ENCODE data around the gene ASPA. TPM values are rescaled to one million over a fixed set of nuclear protein-coding genes. Genes with fewer than 3 reads are reported as not detected.

The ASPA gene
- total RNA-seq, 1 experiment from 2014 or later, result not detected

DNA sequence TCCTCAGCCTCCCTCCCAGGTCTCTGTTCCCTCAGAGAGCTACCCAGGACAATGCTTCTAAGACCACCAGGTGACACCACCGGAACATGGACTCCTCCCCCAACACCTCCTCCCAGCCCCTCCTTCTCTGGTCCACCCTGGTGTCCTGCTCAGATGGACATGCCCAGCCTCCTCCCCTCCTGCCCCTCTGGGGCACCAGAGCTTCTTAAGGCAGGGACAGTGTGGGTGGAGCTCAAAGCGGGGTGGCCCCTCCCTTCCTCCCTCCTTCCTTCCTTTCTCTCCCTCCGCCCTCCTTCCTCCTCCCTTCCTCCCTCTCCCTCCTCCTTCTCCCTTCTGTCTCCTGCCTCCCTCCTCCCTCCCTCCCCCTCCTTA lies 59.1 kb downstream of the ASPA start:
- peak; percentile 70 for DNase-seq (ENCODE audit: low read depth)

DNA sequence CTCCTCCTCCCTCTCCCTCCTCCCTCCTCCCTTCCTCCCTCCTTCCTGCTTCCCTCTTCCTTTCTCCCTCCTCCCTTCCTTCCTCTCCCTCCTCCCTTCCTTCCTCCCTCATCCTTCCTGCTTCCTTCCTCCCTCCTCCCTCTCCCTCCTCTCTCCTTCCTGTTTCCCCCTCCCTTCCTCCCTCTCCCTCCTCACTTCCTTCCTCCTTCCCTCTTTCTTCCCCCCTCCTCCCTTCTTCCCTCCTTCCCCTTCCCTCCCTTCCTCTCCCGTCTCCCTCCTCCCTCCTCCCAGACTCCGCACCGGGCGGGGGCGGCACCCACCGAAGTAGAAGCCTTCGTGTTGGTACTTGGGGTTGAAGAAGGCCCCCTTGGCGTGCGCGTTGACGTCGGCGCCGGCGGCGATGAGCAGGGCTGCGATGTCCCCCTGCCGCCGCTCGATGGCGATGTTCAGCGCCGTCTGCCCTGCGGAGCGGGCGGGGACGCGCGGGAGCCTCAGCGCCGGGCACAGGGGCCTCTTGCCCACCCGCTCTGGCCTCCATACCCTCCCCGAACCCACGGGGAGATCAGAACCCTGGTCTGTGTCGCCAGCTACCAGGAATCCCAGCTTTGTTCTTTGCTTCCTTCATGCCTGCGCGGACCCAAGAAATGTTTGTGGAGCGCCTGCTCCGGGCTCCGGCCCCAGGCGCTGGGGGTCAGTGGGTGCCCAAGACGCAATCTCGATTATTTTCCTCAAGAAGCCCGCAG lies 59.6 kb downstream of the ASPA start:
- peak; percentile 90 for DNase-seq (ENCODE audit: low read depth)

DNA sequence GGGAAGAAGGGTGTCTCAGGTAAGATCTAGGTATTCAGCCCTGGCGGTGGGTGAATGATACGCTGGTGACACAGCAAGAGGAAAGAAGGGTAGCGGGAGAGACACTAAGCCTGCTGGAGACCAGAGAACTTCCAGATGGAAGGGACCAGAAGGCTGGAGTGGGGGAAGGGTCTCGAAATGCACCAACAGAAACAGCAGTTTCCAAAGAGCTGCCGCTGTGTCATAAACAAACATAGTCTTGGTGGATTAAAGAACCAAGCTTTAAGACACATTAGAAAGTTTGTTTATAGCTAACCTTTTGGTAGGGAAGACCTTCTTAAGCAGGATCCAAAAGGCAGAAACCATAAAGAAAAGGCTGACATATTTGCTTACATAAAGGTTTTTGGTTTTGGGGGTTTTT lies 60.9 kb downstream of the ASPA start:
- no peak for DNase-seq (ENCODE audit: low read depth)

DNA sequence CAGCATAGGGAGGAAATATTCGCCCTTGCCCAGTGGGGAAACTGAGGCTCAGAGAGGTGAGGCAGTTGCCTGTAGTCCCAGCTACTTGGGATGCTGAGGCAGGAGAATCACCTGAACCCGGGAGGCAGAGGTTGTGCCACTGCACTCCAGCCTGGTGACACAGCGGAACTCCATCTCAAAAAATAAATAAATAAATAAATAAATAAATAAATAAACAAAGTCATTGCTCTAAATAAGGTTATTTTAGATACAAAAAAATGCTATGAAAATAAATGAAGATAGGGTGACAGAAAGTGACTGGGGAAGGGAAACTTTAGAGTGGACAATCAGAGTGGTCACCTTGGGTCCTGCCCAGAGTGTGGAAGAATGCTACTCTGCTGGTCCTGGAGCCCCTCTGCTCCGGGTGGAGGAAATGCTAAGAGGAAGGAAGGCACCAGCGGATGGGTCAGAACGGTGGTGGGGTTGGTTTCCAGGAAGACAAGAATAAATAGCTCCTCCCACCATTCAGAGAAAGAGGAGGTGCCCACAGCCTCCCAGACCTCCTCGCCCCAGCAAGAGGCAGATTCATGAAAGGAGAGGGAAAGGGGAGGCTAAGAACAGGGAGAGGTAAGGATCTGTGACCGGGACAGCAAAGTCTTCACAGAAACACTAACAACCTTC lies 64.2 kb downstream of the ASPA start:
- DNase-seq (ENCODE audit: low read depth), result no peak

DNA sequence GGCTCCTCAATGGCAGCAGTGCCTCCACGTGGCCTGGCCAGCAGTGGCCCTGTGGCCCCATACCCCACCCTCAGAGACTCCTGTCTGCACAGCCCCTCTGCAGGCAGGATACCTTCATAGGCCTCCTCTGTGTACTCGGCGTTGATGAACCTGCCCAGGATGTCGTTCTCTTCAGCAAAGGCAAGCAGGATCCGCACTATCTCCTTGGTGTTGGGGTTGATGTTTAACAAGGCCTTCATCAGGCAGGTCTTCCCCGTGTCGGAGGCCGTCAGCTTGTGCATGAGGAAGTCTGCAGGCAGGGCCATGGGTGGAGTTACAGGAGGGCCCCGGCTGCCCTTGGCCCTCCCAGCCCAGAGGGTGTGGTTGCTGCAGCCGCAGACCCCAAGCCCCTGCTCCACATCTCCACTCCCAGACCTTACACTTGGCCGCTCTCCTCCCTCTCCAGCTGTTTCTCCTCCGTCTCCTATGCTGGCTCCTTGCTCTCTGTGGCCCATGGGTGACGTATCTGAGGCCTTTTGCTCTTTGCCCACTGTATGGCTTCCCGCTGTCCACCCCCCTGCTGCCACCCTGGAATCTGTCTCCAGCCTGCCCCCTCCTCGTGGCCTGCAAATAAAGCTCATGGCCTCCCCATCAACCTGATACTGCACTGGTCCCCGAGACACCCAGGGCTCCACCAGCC lies 66.8 kb downstream of the ASPA start:
- DNase-seq (ENCODE audit: low read depth), result no peak

DNA sequence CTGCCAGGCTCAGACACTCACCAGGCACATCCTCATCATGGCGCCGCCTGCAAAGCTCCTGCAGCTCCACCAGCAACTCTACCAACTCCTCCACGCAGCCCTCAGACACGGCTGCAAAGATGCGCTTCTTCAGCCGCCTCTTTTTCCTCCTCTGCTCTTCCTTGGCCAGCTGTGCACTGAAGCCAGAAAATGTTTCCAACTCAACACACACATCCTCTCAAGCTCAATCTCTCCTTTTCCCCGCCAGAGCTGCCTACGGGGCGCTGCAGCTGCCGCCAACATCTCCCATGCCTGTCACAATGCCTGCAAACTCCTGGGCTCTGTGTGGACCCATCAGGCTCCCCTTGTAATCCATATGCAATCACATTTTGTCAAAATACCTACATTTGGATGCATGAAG lies 67.7 kb downstream of the ASPA start:
- DNase-seq (ENCODE audit: low read depth), result no peak

DNA sequence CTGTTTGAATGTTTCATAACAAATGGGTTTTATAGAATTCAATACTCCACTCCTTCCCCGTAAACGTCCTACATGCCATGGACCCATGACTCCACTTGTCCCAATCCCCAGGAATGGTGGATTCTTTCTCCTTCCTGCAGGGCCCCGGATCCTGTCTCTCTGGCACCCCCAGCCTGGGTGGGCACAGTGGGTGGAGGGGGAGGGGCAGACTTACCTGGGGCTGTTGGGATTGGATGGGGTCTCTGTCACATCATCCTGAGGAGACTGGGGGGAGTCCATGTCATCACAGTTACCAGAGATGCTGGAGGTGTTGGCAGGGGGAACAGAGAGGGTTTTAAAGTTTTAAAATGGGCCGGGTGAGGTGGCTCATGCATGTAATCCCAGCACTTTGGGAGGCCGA lies 68.6 kb downstream of the ASPA start:
- no peak for DNase-seq (ENCODE audit: low read depth)

DNA sequence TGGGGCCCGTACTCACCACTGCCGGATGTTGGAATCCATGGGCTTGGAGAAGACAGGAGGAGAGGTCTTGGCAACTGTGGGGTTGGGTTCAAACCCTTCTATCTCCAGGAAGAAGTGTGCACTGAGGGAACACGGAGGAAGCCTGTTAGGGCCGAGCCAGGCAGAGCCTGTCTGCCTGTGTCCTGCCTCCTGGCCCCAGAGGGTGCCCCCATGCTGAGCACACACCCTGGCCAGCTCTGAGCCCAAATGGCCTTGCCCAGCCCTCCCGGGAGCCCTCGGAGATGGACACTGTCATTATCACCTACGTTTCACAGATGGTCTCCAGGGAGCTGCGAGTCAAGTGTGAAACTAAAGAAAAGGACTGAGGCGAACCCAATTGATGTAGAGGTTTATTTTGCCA lies 69.4 kb downstream of the ASPA start:
- DNase-seq (ENCODE audit: low read depth), result no peak

DNA sequence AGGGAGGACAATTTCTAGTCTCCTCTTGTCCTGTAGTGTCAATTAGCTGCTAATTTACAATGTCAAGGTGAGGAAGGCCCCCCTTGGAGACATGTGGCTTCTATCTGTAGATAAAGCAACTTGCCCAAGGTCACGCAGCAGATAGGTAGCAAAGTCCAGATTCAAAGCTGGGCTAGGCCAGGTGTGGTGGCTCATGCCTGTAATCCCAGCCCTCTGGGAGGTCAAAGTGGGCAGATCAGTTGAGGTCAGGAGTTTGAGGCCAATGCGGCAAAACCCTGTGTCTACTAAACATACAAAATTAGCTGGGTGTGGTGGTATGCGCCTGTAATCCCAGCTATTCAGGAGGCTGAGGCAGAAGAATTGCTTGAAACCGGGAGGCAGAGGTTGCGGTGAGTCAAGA lies 70.7 kb downstream of the ASPA start:
- no peak for DNase-seq (ENCODE audit: low read depth)

DNA sequence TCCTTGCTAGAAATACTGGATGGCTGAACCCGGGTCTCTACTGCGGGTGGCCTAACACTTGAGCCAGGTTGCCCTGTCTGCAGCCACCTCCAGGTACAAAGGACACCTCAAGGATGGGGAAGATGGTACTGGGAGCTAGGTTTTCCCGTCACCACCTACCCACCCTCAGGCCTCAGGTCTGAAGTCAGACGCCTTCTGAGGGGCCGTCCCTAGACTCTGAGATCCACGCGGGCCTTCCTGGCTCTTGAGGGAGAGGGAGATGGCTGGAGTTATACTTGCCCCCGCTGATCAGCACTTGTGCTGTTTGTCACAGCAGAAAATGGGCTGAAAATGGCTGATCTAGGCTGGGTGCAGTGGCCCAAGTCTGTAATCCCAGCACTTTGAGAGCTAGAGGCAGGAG lies 71.2 kb downstream of the ASPA start:
- no peak for DNase-seq (ENCODE audit: low read depth)

DNA sequence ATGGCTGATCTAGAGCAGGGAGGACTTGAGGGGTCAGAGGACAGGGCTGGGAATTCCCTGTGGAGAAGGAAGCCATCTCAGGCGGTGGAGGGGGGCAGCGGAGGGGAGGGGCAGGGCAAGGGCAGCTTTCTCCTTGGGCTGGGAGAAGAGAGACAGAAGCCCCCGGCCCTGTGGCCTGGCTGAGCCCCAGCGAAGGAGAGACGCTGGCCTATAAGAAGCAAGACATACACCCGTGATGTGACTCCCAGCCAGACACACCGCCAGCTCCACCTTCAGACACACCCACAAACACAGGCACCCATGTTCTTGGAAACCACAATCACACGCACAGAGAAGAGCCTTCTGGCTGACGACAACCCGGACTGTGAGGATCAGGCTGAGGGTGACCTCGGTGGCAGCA lies 71.8 kb downstream of the ASPA start:
- no peak for DNase-seq (ENCODE audit: low read depth)

DNA sequence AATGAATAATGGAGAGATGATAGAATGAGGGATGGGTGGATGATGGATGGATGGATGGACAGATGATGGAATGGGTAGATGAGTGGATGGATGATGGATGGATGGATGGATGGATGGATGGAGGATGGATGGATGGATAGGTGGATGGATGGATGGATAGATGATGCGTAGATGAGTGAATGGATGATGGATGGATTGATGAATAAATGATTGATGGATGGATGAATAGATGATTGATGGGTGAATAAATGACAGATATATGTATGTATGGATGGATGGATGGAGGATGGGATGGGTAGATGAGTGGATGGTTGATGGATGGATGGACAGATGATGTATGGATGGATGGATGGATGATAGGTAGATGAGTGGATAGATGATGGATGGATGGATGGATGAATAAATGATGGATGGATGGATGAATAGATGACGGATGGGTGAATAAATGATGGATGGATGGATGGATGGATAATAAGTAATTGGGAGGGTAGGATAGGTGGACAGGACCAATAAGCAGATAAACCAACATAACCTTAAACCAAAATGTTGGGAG lies 73.9 kb downstream of the ASPA start:
- DNase-seq (ENCODE audit: low read depth), result no peak

DNA sequence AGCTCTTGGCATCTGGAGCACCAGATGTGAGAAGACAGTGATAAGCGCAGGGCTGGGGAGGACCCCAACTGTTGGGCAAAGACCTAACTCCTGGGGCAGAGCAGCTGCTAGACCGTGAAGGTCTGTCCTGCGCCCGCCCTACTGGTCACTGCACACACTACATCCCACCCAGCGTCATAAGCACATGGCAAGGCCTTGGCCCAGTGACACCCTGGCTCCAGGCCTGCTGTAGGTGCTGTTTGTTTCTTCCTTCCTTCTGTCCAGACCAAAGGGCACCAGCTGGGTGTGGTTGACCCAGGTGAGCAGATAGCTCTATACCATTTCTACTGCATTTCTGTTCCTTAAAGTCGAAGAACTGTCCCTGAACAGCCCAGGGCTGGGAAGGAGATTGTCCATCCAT lies 75.4 kb downstream of the ASPA start:
- DNase-seq (ENCODE audit: low read depth), result no peak

DNA sequence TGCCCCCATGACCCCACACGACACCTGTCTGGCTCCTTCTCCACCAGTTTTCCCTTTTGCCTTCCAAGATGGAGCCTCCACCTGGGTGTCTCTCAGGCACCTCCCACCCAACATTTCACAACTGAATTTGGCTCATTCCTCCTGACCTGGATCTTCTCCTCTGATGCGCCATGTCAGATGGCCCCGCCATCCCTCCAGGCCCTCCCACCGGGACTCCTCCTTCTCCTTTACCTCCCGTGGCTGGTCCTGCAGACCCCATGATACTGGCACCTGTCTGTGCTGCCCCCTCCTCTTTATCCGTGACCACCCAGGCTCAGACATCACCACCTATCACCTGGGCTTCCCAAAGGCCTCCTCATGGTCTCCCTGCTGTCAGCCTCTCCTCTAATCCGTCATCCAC lies 77.1 kb downstream of the ASPA start:
- DNase-seq (ENCODE audit: low read depth), result no peak

Other genes with a start within 250 kb of the ASPA start
- gene OR3A1, start 177.6 kb upstream of the ASPA start, total RNA-seq (2014; rRNA removed; shearing (Covaris generic)), result not detected in 2 replicates
- not detected in 2 replicates for gene OR3A2, start 89.7 kb upstream of the ASPA start, total RNA-seq (2014; rRNA removed; shearing (Covaris generic))
- gene OR1E1, start 77.6 kb upstream of the ASPA start, total RNA-seq (2014; rRNA removed; shearing (Covaris generic)), result not detected in 2 replicates
- gene OR3A3, start 64.6 kb upstream of the ASPA start, total RNA-seq (2014; rRNA removed; shearing (Covaris generic)), result 0.23 TPM in 1 of 2 replicates, not detected in the other
- gene OR1E2, start 42.2 kb upstream of the ASPA start, total RNA-seq (2014; rRNA removed; shearing (Covaris generic)), result not detected in 2 replicates
- gene SPATA22, start 4.2 kb upstream of the ASPA start, total RNA-seq (2014; rRNA removed; shearing (Covaris generic)), result not detected in 2 replicates
- 0.42 and 0.97 TPM in 2 replicates for gene TRPV3, start 81.8 kb downstream of the ASPA start, total RNA-seq (2014; rRNA removed; shearing (Covaris generic))
- 1.1 and 3.0 TPM in 2 replicates for gene TRPV1, start 133.4 kb downstream of the ASPA start, total RNA-seq (2014; rRNA removed; shearing (Covaris generic))
- 18.1 and 19.5 TPM in 2 replicates for gene SHPK, start 160.3 kb downstream of the ASPA start, total RNA-seq (2014; rRNA removed; shearing (Covaris generic))
- gene CTNS, start 160.8 kb downstream of the ASPA start, total RNA-seq (2014; rRNA removed; shearing (Covaris generic)), result 17.3 and 19.1 TPM in 2 replicates
- 172 and 205 TPM in 2 replicates for gene TAX1BP3, start 192.6 kb downstream of the ASPA start, total RNA-seq (2014; rRNA removed; shearing (Covaris generic))
- 16.3 and 23.1 TPM in 2 replicates for gene EMC6, start 192.8 kb downstream of the ASPA start, total RNA-seq (2014; rRNA removed; shearing (Covaris generic))
- 11.5 and 14.5 TPM in 2 replicates for gene P2RX5, start 220.2 kb downstream of the ASPA start, total RNA-seq (2014; rRNA removed; shearing (Covaris generic))
- gene HASPIN, start 247.9 kb downstream of the ASPA start, total RNA-seq (2014; rRNA removed; shearing (Covaris generic)), result 11.0 and 12.7 TPM in 2 replicates